Stimulated activated naive CD8-positive, alpha-beta T cell treated with anti-CD3 and anti-CD28 coated beads, Interleukin-15, Interleukin-2, amounts not matched to agents 100 U/mL and 50 U/mL, for 24 hours (primary cell): Measurements from ENCODE around the gene LMNA.
A peak's percentile ranks its signal among the peaks of the same experiment; 100 is the strongest.
"Not testable (repeated sequence)": the region's sequence is repeated elsewhere in the genome, so short reads cannot be mapped to it uniquely, and the experiment has no call there.

Experiments used
- ATAC-seq: fragments of 150-1000 bp; cut with Tn5 transposase; one replicate; pipeline ENCODE4 v1.10.0; 2021
- DNase-seq: peaks from one replicate; pipeline ENCODE4 v3.0.0; 2021

The LMNA gene

GRCh38 chr1:156122086-156122485, 7.6 kb downstream of the LMNA start:
- DNase-seq = no peak
- ATAC-seq = no peak

- DNase-seq (no peak), ATAC-seq (no peak)
Measured at GRCh38 chr1:156122519-156123355, 8.2 kb downstream of the LMNA start.

- ATAC-seq (no peak), DNase-seq (peak; percentile 73)
Measured at GRCh38 chr1:156123356-156124196, 9.1 kb downstream of the LMNA start.

GRCh38 chr1:156124557-156125483, 10.3 kb downstream of the LMNA start:
- ATAC-seq (peak; percentile 14), DNase-seq (peak; percentile 66)

- DNase-seq, ATAC-seq: not testable (repeated sequence)
Measured at GRCh38 chr1:156125544-156125943, 11.0 kb downstream of the LMNA start.

GRCh38 chr1:156126043-156126629, 11.6 kb downstream of the LMNA start:
- DNase-seq = peak; percentile 80
- ATAC-seq = peak; percentile 51

GRCh38 chr1:156126630-156127534, 12.4 kb downstream of the LMNA start:
- ATAC-seq (peak; percentile 85), DNase-seq (peak; percentile 86)

GRCh38 chr1:156128308-156128653, 13.8 kb downstream of the LMNA start:
- no peak for DNase-seq

GRCh38 chr1:156128654-156129597, 14.4 kb downstream of the LMNA start:
- DNase-seq = no peak
- no peak for ATAC-seq

More at GRCh38 chr1:156128308-156128653, 13.8 kb downstream of the LMNA start:
- ATAC-seq = no peak

- DNase-seq = peak; percentile 89
- ATAC-seq = no peak
Measured at GRCh38 chr1:156129687-156130577, 15.4 kb downstream of the LMNA start.

- DNase-seq (no peak), ATAC-seq (no peak)
Measured at GRCh38 chr1:156130578-156130942, 16.0 kb downstream of the LMNA start.

- DNase-seq (no peak), ATAC-seq (peak; percentile 25)
Measured at GRCh38 chr1:156134716-156135435, 20.4 kb downstream of the LMNA start.

GRCh38 chr1:156135930-156136871, 21.7 kb downstream of the LMNA start:
- no peak for ATAC-seq
- no peak for DNase-seq

GRCh38 chr1:156136970-156137483, 22.5 kb downstream of the LMNA start:
- DNase-seq (no peak), ATAC-seq (no peak)

- DNase-seq (no peak), ATAC-seq (no peak)
Measured at GRCh38 chr1:156138458-156138867, 24.0 kb downstream of the LMNA start.
